PFSK-1 (cell line): ENCODE data around the gene DIP2C.

Experiments
- POLR2AphosphoS5 ChIP-seq: IDR thresholded peaks from 2 replicates; pipeline ENCODE4 v1.6.1; 2012; ENCODE audit warnings: low read depth, mild to moderate bottlenecking, control low read depth, low read length, moderate library complexity
- SIN3A ChIP-seq: IDR thresholded peaks from 2 replicates; pipeline ENCODE4 v1.6.1; 2012; ENCODE audit warnings: mild to moderate bottlenecking, low read length, moderate library complexity, borderline replicate concordance; ENCODE audit not compliant: insufficient read depth
- TAF1 ChIP-seq: IDR thresholded peaks from 2 replicates; pipeline ENCODE4 v1.6.1; 2012; ENCODE audit warnings: low read length, control low read depth, borderline replicate concordance; ENCODE audit not compliant: insufficient read depth
- TF ChIP-seq, protein P1 (sequence below), 2 experiments: IDR thresholded peaks; 2 replicates each; pipeline versions ENCODE4 v1.6.1 to v1.8.0; 2011 to 2012; ENCODE audit warnings: low read depth in 2 of 2, low read length in 2 of 2, control low read depth in 1 of 2, inconsistent platforms in 1 of 2, mild to moderate bottlenecking in 1 of 2, moderate library complexity in 1 of 2; ENCODE audit not compliant: insufficient read depth in 1 of 2

DNA sequence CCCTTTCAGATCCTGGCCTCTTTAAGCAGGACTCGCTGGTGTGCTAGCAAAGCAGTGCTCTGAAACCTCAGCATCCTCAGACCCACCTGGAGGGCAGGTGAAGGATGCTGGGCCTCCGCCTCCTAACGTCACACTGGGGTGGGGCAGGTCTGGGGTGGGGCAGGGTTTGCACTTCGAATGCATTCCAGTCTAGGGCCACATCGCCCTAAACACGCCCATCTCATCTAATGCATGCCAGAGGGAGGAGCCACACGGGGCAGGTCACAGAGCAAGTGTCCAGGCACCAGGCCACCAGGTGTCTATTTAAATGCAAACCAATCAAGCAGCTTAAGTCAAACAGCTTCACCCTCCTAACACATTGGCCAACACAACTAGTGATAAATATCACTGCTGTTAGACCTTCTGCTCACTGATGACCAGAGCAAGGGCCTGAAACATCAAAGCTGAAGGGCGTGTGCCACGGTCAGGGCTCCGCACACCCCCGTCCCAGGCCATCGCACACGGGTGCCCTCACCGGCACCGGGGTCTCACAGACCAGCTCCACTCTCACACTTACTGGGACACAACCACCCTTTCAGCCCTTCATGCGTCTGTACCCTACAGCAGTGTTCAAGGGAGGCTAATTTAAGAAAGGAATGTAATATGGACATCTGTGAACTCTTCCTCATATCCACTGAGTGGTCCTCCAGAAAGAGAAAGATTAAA lies 47.1 kb downstream of the DIP2C start:
- no peak for TF ChIP-seq POLR2AphosphoS5
- TF ChIP-seq TAF1: no peak
- TF ChIP-seq, protein P1, sequence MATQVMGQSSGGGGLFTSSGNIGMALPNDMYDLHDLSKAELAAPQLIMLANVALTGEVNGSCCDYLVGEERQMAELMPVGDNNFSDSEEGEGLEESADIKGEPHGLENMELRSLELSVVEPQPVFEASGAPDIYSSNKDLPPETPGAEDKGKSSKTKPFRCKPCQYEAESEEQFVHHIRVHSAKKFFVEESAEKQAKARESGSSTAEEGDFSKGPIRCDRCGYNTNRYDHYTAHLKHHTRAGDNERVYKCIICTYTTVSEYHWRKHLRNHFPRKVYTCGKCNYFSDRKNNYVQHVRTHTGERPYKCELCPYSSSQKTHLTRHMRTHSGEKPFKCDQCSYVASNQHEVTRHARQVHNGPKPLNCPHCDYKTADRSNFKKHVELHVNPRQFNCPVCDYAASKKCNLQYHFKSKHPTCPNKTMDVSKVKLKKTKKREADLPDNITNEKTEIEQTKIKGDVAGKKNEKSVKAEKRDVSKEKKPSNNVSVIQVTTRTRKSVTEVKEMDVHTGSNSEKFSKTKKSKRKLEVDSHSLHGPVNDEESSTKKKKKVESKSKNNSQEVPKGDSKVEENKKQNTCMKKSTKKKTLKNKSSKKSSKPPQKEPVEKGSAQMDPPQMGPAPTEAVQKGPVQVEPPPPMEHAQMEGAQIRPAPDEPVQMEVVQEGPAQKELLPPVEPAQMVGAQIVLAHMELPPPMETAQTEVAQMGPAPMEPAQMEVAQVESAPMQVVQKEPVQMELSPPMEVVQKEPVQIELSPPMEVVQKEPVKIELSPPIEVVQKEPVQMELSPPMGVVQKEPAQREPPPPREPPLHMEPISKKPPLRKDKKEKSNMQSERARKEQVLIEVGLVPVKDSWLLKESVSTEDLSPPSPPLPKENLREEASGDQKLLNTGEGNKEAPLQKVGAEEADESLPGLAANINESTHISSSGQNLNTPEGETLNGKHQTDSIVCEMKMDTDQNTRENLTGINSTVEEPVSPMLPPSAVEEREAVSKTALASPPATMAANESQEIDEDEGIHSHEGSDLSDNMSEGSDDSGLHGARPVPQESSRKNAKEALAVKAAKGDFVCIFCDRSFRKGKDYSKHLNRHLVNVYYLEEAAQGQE (IDR thresholded peaks at IDR 0.05; ENCODE audit: insufficient read depth in 1 of 2, low read depth in 2 of 2, low read length in 2 of 2): no peak
- TF ChIP-seq SIN3A: no peak
